ENCODE results near the gene STAB1.

- TF ChIP-seq CTCF (IDR thresholded peaks at IDR 0.05 in 4 of 5, conservative IDR thresholded peaks at IDR 0.05 in 1 of 5) (no peak), POLR2A (IDR thresholded peaks at IDR 0.05) (no peak)
Measured at GRCh38 chr3:52452126-52452525, 43.0 kb upstream of the STAB1 start.

Data from gastrocnemius medialis (tissue), 4 donors.